ENCODE results near the gene RNASE11.

DNA sequence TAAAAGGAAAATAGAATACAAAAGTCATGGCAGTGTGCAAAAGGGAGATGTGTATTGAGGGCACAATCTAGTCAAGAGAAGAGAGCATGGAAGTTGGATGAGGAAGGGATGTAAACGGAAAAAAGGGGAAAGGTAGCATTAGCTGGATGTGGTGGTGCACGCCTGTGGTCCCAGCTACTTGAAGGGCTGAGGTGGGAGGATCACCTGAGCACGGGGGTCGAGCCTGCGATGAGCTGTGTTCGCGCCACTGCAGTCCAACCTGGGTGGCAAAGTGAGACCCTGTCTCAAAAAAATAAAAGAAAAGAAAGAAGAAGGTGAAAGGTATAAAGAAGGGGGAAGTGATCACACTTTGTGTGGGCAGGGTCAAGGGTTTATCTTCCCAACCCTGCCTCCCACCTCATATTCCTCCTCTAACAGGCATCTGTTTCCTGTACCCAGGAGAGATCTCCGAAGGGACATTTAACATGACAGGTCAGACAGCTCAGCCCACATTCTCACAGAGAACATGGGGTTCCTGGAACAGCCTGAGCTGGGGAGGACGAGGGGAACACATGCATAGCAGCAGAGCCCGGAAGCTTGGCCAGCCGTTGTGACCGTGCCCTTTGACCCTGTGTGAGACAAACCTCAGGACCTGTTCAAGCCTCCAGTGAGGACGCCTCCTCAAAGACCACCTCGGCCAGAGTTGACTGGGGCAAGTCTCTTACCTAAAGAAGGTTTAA, 8.9 kb downstream of the RNASE11 start:
- no peak for TF ChIP-seq MAX (IDR thresholded peaks at IDR 0.05; ENCODE audit: low read depth, low read length)
- no peak for TF ChIP-seq POLR2A (IDR thresholded peaks at IDR 0.05; ENCODE audit: extremely low read depth, insufficient read length)
